H1 (cell line): ENCODE results near the gene IFT172. TPM values are rescaled to one million over a fixed set of nuclear protein-coding genes. Genes with fewer than 3 reads are reported as not detected.

Source experiments
- CHD2 ChIP-seq: IDR thresholded peaks from 2 replicates; pipeline ENCODE4 v1.6.1; 2012; ENCODE audit warnings: low read length, improper control_type of control experiment
- GABPA ChIP-seq: IDR thresholded peaks from 2 replicates; pipeline ENCODE4 v1.6.1; 2011; ENCODE audit warnings: mild to moderate bottlenecking, low read length, moderate library complexity, borderline replicate concordance; ENCODE audit not compliant: insufficient read depth
- HDAC2 ChIP-seq, 2 experiments: fragments of 300-600 bp in 1 of 2; sonication (generic) in 1 of 2; IDR thresholded peaks; 2 replicates each; pipeline ENCODE4 v1.6.1; 2011 to 2012; ENCODE audit warnings: low read depth in 2 of 2, low read length in 2 of 2, mild to moderate bottlenecking in 2 of 2, moderate library complexity in 2 of 2, borderline replicate concordance in 1 of 2, inconsistent platforms in 1 of 2
- JUN ChIP-seq: IDR thresholded peaks from 2 replicates; pipeline ENCODE4 v1.6.1; 2011; ENCODE audit warnings: low read depth, mild to moderate bottlenecking, improper control_type of control experiment, low read length
- KDM5A ChIP-seq: fragments of 200-600 bp; IDR thresholded peaks from 2 replicates; pipeline ENCODE4 v1.7.1; 2012; ENCODE audit warnings: mild to moderate bottlenecking, low read length, inconsistent platforms, mixed read lengths
- POLR2AphosphoS5 ChIP-seq: IDR thresholded peaks from 2 replicates; pipeline ENCODE4 v1.6.1; 2011; ENCODE audit warnings: low read depth, low read length
- RBBP5 ChIP-seq: IDR thresholded peaks from 2 replicates; pipeline ENCODE4 v1.7.1; 2012; ENCODE audit warnings: low read depth, mild to moderate bottlenecking, inconsistent platforms, low read length, moderate library complexity, borderline replicate concordance
- RNF2 ChIP-seq: fragments of 200-900, 300-1000 bp; sonication (generic); IDR thresholded peaks from 2 replicates; pipeline ENCODE4 v1.7.1; 2016; ENCODE audit warnings: borderline replicate concordance, low read depth, mild to moderate bottlenecking, antibody characterized with exemption, low read length; ENCODE audit not compliant: poor library complexity, severe bottlenecking; ENCODE audit errors: missing control alignments
- polyA plus RNA-seq, 7 experiments: library from polyadenylated mRNA; depleted of rRNA in 3 of 7; stranded (reverse) in 5 of 7; unstranded in 2 of 7; fragments of >200 nt in 5 of 7; fragments of 200-250 nt in 2 of 7; gene quantifications; 1 replicate in 5 of 7; 2 replicates in 1 of 7; 4 replicates in 1 of 7; pipeline versions ENCODE4 v1.2.1 to v1.2.3, GENCODE V29; 2011 to 2013; ENCODE audit warnings: missing spikeins in 2 of 7, mixed read lengths in 2 of 7
- total RNA-seq: library from RNA; stranded (reverse); fragmentation: NEBNext Ultra II Directional; extraction: Animal tissue kit (Norgen Biotek cat#: 25700); gene quantifications from 2 replicates; pipeline ENCODE4 v1.2.1, GENCODE V29; 2021
- TF ChIP-seq, protein P1 (sequence below): fragments of 300-600 bp; sonication (generic); IDR thresholded peaks from 2 replicates; pipeline ENCODE4 v1.7.1; 2012; ENCODE audit warnings: low read length, moderate library complexity, mild to moderate bottlenecking, inconsistent platforms; ENCODE audit not compliant: insufficient replicate concordance

IFT172 gene
- total and polyA plus RNA-seq, 2 of the 8 experiments (the other 6 are each of a cell fraction or from before 2014, with no cell fraction given), result 13.5 to 14.0 TPM

DNA sequence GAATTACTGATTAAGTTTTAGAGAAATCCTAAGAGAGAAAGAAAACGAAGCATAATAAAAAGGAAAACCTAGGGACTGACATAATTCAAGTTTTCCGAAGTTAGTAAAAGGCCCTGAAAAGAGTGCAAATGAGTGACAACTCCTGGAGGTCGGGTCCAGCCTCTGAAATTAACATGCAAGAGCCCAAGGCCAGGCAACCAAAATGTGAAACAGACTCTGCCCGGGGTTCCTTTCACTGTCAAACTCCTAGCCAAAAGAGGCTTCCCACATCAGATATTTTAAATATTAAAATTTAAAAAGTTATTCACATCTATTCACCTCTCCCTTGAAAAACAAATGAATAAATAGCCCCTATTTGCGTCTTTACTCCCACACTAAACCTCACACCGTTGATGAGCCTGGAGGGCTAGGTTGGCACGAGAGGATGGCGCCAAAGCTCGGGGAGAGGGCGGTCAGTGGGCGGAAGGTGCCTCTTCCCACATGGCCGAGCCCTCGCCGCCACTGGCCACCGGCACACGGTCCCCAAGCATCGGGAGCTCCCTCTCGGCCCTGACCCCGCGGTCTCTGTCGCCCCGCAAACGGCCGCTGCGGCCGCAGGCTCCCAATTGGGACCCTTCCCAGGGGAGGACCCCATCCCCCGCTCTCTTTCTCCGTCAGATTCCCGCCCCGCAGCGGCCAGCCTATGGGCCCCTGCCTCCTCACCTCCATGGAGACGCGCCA lies 80.8 kb downstream of the IFT172 start (continued):
- TF ChIP-seq, protein P1, sequence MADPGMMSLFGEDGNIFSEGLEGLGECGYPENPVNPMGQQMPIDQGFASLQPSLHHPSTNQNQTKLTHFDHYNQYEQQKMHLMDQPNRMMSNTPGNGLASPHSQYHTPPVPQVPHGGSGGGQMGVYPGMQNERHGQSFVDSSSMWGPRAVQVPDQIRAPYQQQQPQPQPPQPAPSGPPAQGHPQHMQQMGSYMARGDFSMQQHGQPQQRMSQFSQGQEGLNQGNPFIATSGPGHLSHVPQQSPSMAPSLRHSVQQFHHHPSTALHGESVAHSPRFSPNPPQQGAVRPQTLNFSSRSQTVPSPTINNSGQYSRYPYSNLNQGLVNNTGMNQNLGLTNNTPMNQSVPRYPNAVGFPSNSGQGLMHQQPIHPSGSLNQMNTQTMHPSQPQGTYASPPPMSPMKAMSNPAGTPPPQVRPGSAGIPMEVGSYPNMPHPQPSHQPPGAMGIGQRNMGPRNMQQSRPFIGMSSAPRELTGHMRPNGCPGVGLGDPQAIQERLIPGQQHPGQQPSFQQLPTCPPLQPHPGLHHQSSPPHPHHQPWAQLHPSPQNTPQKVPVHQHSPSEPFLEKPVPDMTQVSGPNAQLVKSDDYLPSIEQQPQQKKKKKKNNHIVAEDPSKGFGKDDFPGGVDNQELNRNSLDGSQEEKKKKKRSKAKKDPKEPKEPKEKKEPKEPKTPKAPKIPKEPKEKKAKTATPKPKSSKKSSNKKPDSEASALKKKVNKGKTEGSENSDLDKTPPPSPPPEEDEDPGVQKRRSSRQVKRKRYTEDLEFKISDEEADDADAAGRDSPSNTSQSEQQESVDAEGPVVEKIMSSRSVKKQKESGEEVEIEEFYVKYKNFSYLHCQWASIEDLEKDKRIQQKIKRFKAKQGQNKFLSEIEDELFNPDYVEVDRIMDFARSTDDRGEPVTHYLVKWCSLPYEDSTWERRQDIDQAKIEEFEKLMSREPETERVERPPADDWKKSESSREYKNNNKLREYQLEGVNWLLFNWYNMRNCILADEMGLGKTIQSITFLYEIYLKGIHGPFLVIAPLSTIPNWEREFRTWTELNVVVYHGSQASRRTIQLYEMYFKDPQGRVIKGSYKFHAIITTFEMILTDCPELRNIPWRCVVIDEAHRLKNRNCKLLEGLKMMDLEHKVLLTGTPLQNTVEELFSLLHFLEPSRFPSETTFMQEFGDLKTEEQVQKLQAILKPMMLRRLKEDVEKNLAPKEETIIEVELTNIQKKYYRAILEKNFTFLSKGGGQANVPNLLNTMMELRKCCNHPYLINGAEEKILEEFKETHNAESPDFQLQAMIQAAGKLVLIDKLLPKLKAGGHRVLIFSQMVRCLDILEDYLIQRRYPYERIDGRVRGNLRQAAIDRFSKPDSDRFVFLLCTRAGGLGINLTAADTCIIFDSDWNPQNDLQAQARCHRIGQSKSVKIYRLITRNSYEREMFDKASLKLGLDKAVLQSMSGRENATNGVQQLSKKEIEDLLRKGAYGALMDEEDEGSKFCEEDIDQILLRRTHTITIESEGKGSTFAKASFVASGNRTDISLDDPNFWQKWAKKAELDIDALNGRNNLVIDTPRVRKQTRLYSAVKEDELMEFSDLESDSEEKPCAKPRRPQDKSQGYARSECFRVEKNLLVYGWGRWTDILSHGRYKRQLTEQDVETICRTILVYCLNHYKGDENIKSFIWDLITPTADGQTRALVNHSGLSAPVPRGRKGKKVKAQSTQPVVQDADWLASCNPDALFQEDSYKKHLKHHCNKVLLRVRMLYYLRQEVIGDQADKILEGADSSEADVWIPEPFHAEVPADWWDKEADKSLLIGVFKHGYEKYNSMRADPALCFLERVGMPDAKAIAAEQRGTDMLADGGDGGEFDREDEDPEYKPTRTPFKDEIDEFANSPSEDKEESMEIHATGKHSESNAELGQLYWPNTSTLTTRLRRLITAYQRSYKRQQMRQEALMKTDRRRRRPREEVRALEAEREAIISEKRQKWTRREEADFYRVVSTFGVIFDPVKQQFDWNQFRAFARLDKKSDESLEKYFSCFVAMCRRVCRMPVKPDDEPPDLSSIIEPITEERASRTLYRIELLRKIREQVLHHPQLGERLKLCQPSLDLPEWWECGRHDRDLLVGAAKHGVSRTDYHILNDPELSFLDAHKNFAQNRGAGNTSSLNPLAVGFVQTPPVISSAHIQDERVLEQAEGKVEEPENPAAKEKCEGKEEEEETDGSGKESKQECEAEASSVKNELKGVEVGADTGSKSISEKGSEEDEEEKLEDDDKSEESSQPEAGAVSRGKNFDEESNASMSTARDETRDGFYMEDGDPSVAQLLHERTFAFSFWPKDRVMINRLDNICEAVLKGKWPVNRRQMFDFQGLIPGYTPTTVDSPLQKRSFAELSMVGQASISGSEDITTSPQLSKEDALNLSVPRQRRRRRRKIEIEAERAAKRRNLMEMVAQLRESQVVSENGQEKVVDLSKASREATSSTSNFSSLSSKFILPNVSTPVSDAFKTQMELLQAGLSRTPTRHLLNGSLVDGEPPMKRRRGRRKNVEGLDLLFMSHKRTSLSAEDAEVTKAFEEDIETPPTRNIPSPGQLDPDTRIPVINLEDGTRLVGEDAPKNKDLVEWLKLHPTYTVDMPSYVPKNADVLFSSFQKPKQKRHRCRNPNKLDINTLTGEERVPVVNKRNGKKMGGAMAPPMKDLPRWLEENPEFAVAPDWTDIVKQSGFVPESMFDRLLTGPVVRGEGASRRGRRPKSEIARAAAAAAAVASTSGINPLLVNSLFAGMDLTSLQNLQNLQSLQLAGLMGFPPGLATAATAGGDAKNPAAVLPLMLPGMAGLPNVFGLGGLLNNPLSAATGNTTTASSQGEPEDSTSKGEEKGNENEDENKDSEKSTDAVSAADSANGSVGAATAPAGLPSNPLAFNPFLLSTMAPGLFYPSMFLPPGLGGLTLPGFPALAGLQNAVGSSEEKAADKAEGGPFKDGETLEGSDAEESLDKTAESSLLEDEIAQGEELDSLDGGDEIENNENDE, result no peak
- no peak for TF ChIP-seq POLR2AphosphoS5
- TF ChIP-seq HDAC2 (IDR thresholded peaks at IDR 0.05; ENCODE audit: borderline replicate concordance in 1 of 2, low read depth in 2 of 2, low read length in 2 of 2), result no peak
- no peak for TF ChIP-seq RNF2
- no peak for TF ChIP-seq CHD2
- peak; percentile 68; the same call in 1 of the 2 replicates for TF ChIP-seq RBBP5
- no peak for TF ChIP-seq KDM5A
- TF ChIP-seq GABPA, result no peak
- no peak for TF ChIP-seq JUN
